Stimulated activated naive CD8-positive, alpha-beta T cell treated with anti-CD3 and anti-CD28 coated beads, Interleukin-15, Interleukin-2, amounts not matched to agents 100 ng/mL and 50 ng/mL, for 24 hours (primary cell): ENCODE results near the gene CTNNAL1.
"Not testable (repeated sequence)": the region's sequence is repeated elsewhere in the genome, so short reads cannot be mapped to it uniquely, and the experiment has no call there.

Experiments
- H3K27ac Mint-ChIP-seq: one replicate; pipeline ENCODE4 v1.8.0; 2021; ENCODE audit warnings: mild to moderate bottlenecking, mixed read lengths
- H3K27me3 Mint-ChIP-seq: one replicate; pipeline ENCODE4 v1.8.0; 2021; ENCODE audit warnings: mixed read lengths
- H3K36me3 Mint-ChIP-seq: one replicate; pipeline ENCODE4 v1.8.0; 2021; ENCODE audit warnings: low read depth, mixed read lengths
- H3K4me1 Mint-ChIP-seq: one replicate; pipeline ENCODE4 v1.8.0; 2021; ENCODE audit warnings: low read depth, mixed read lengths
- H3K4me3 Mint-ChIP-seq: one replicate; pipeline ENCODE4 v1.8.0; 2021; ENCODE audit warnings: mild to moderate bottlenecking, mixed read lengths
- H3K9me3 Mint-ChIP-seq: one replicate; pipeline ENCODE4 v1.8.0; 2021; ENCODE audit warnings: mixed read lengths

Gene CTNNAL1

GRCh38 chr9:108983885-108984284, 29.4 kb downstream of the CTNNAL1 start:
- Mint-ChIP-seq H3K9me3 (peaks cover 5% of the 10 kb centered on the region), H3K4me3 (no peak overlapping the region), H3K36me3 (peaks cover 15% of the 10 kb centered on the region), H3K4me1 (no peaks in the 10 kb centered on the region), H3K27ac (no peak overlapping the region), H3K27me3 (no peaks in the 10 kb centered on the region)

- no peak overlapping the region for H3K27ac Mint-ChIP-seq
- no peaks in the 10 kb centered on the region for H3K4me1 Mint-ChIP-seq
- no peaks in the 10 kb centered on the region for H3K27me3 Mint-ChIP-seq
- H3K36me3 Mint-ChIP-seq: peaks cover 12% of the 10 kb centered on the region
- no peak overlapping the region for H3K4me3 Mint-ChIP-seq
- no peaks in the 10 kb centered on the region for H3K9me3 Mint-ChIP-seq
These were observed 32.4 kb downstream of the CTNNAL1 start for GRCh38 chr9:108980893-108981292.

GRCh38 chr9:108978205-108978604, 35.1 kb downstream of the CTNNAL1 start:
- H3K9me3 Mint-ChIP-seq: no peaks in the 10 kb centered on the region
- H3K27ac Mint-ChIP-seq: no peak overlapping the region
- H3K4me1 Mint-ChIP-seq: no peaks in the 10 kb centered on the region
- H3K36me3 Mint-ChIP-seq: peaks cover 12% of the 10 kb centered on the region
- no peak overlapping the region for H3K4me3 Mint-ChIP-seq
- no peaks in the 10 kb centered on the region for H3K27me3 Mint-ChIP-seq

GRCh38 chr9:108973895-108974294, 39.4 kb downstream of the CTNNAL1 start:
- Mint-ChIP-seq H3K27me3 (no peaks in the 10 kb centered on the region), H3K4me1 (no peaks in the 10 kb centered on the region), H3K36me3 (peaks cover 22% of the 10 kb centered on the region), H3K27ac (no peak overlapping the region), H3K4me3 (no peak overlapping the region), H3K9me3 (peaks cover 13% of the 10 kb centered on the region)

GRCh38 chr9:108972626-108973209, 40.6 kb downstream of the CTNNAL1 start:
- H3K27ac Mint-ChIP-seq: no peak overlapping the region
- no peak overlapping the region for H3K4me3 Mint-ChIP-seq
- H3K36me3 Mint-ChIP-seq: peaks cover 19% of the 10 kb centered on the region

GRCh38 chr9:108972186-108972585, 41.1 kb downstream of the CTNNAL1 start:
- Mint-ChIP-seq H3K4me1 (no peaks in the 10 kb centered on the region), H3K4me3 (no peak overlapping the region), H3K9me3 (peaks cover 13% of the 10 kb centered on the region), H3K36me3 (peaks cover 16% of the 10 kb centered on the region), H3K27ac (no peak overlapping the region), H3K27me3 (no peaks in the 10 kb centered on the region)

More at GRCh38 chr9:108972626-108973209, 40.6 kb downstream of the CTNNAL1 start:
- Mint-ChIP-seq H3K9me3 (peaks cover 13% of the 10 kb centered on the region), H3K4me1 (no peaks in the 10 kb centered on the region), H3K27me3 (no peaks in the 10 kb centered on the region)

GRCh38 chr9:108971392-108971791, 41.9 kb downstream of the CTNNAL1 start:
- not testable (repeated sequence) for H3K27me3 Mint-ChIP-seq, H3K27ac Mint-ChIP-seq
- H3K36me3 Mint-ChIP-seq: peaks cover 16% of the 10 kb centered on the region

GRCh38 chr9:108967916-108968315, 45.4 kb downstream of the CTNNAL1 start:
- no peak overlapping the region for H3K27ac Mint-ChIP-seq
- H3K27me3 Mint-ChIP-seq: no peaks in the 10 kb centered on the region
- H3K36me3 Mint-ChIP-seq: peaks cover 22% of the 10 kb centered on the region
- peaks cover 13% of the 10 kb centered on the region for H3K9me3 Mint-ChIP-seq
- H3K4me1 Mint-ChIP-seq: no peaks in the 10 kb centered on the region
- no peak overlapping the region for H3K4me3 Mint-ChIP-seq

More at GRCh38 chr9:108971392-108971791, 41.9 kb downstream of the CTNNAL1 start:
- peaks cover 13% of the 10 kb centered on the region for H3K9me3 Mint-ChIP-seq
- not testable (repeated sequence) for H3K4me3 Mint-ChIP-seq, H3K4me1 Mint-ChIP-seq

- Mint-ChIP-seq H3K36me3 (peaks cover 6% of the 10 kb centered on the region), H3K9me3 (no peaks in the 10 kb centered on the region), H3K4me3 (no peak overlapping the region), H3K4me1 (no peaks in the 10 kb centered on the region), H3K27ac (no peak overlapping the region), H3K27me3 (no peaks in the 10 kb centered on the region)
These were observed 49.7 kb downstream of the CTNNAL1 start for GRCh38 chr9:108963459-108964143.

GRCh38 chr9:108961151-108961550, 52.1 kb downstream of the CTNNAL1 start:
- no peaks in the 10 kb centered on the region for H3K9me3 Mint-ChIP-seq
- no peak overlapping the region for H3K27ac Mint-ChIP-seq
- H3K4me1 Mint-ChIP-seq: no peaks in the 10 kb centered on the region
- H3K4me3 Mint-ChIP-seq: no peak overlapping the region
- H3K27me3 Mint-ChIP-seq: no peaks in the 10 kb centered on the region
- H3K36me3 Mint-ChIP-seq: peaks cover 6% of the 10 kb centered on the region

- Mint-ChIP-seq H3K27me3 (no peaks in the 10 kb centered on the region), H3K4me1 (no peaks in the 10 kb centered on the region), H3K9me3 (no peaks in the 10 kb centered on the region), H3K27ac (no peak overlapping the region), H3K4me3 (no peak overlapping the region), H3K36me3 (peaks cover 2% of the 10 kb centered on the region)
These were observed 53.0 kb downstream of the CTNNAL1 start for GRCh38 chr9:108960331-108960730.

GRCh38 chr9:108956631-108957026, 56.7 kb downstream of the CTNNAL1 start:
- Mint-ChIP-seq H3K27ac (no peak overlapping the region), H3K27me3 (no peaks in the 10 kb centered on the region), H3K4me3 (no peak overlapping the region), H3K4me1 (no peaks in the 10 kb centered on the region), H3K36me3 (peaks cover 2% of the 10 kb centered on the region), H3K9me3 (no peaks in the 10 kb centered on the region)

- Mint-ChIP-seq H3K4me1 (no peaks in the 10 kb centered on the region), H3K36me3 (peaks cover 4% of the 10 kb centered on the region), H3K27me3 (no peaks in the 10 kb centered on the region), H3K27ac (no peak overlapping the region), H3K9me3 (no peaks in the 10 kb centered on the region), H3K4me3 (no peak overlapping the region)
These were observed 57.2 kb downstream of the CTNNAL1 start for GRCh38 chr9:108956022-108956630.

- Mint-ChIP-seq H3K27me3 (no peaks in the 10 kb centered on the region), H3K9me3 (no peaks in the 10 kb centered on the region), H3K4me1 (no peaks in the 10 kb centered on the region), H3K4me3 (no peak overlapping the region), H3K36me3 (peaks cover 4% of the 10 kb centered on the region), H3K27ac (no peak overlapping the region)
These were observed 59.2 kb downstream of the CTNNAL1 start for GRCh38 chr9:108953983-108954574.

- H3K36me3 Mint-ChIP-seq: peaks cover 4% of the 10 kb centered on the region
- H3K4me1 Mint-ChIP-seq: no peaks in the 10 kb centered on the region
- no peaks in the 10 kb centered on the region for H3K9me3 Mint-ChIP-seq
- H3K27me3 Mint-ChIP-seq: no peaks in the 10 kb centered on the region
- no peak overlapping the region for H3K4me3 Mint-ChIP-seq
- H3K27ac Mint-ChIP-seq: no peak overlapping the region
These were observed 61.7 kb downstream of the CTNNAL1 start for GRCh38 chr9:108951578-108951977.
